Measurements from ENCODE around the gene C1orf232. TPM values are rescaled to one million over a fixed set of nuclear protein-coding genes. Genes with fewer than 3 reads are reported as not detected.
A peak's percentile ranks its signal among the peaks of the same experiment; 100 is the strongest.

The C1orf232 gene
- total RNA-seq, 1 donor from 2014 or later, result not detected

DNA sequence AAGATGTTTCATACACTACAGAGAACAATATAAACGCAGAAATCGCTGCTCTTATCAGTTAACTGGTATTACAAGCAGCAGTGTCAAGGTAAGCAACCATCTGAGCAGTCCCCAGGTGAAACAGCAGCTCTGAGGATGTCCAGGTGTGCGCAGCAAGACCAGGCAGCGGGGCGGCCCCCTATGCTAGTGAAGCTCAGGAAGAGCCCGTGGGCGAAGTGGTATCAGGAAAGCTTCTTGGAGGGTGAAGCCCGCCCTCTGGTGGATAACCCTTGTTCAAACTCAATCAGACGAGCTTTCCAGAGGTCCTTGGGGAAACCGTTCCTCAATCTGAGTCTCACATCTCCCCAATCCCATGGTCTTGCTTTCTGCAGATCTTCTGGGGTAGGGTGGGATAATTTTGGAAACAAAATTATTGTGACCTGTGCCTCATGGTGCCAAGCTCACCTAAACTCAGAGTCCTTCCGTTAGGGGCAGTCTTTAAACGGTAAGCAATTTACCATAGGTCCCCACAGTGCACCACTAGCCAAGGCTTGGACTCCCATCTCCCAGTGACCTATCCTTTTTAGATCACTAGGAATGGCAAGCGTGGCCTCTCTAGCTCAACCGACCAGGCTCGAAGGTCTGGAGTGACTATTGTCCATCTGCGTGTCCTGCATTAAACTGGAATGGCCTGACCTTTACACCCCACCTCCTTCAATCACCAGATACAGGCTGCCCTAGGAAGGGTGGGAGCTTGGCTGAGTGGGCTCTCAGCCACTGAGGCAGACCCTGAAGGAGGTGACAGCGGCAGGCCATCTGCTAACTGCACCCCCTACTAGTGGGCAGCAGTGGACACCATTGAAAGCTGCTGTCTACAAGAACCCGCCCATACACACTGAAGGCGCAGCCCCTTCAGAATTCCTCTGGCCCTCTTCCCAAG is 23.5 kb downstream of the C1orf232 start:
- no peaks in the 10 kb centered on the region for H3K4me1 ChIP-seq
- intact Hi-C loops (cut with DNase I), result loop anchor here (5.0 kb wide), 1 partner anchor 38 kb away; no protein-coding TSS in a partner anchor
- H3K27ac ChIP-seq, result no peak overlapping the region
- no peaks in the 10 kb centered on the region for H3K27me3 ChIP-seq (ENCODE audit: low read depth)
- DNase-seq (peak; percentile 80), ATAC-seq (peak; percentile 91 to 93)
- H3K9me3 ChIP-seq, result no peaks in the 10 kb centered on the region
- H3K4me3 ChIP-seq, result no peak overlapping the region
- TF ChIP-seq, protein P1, sequence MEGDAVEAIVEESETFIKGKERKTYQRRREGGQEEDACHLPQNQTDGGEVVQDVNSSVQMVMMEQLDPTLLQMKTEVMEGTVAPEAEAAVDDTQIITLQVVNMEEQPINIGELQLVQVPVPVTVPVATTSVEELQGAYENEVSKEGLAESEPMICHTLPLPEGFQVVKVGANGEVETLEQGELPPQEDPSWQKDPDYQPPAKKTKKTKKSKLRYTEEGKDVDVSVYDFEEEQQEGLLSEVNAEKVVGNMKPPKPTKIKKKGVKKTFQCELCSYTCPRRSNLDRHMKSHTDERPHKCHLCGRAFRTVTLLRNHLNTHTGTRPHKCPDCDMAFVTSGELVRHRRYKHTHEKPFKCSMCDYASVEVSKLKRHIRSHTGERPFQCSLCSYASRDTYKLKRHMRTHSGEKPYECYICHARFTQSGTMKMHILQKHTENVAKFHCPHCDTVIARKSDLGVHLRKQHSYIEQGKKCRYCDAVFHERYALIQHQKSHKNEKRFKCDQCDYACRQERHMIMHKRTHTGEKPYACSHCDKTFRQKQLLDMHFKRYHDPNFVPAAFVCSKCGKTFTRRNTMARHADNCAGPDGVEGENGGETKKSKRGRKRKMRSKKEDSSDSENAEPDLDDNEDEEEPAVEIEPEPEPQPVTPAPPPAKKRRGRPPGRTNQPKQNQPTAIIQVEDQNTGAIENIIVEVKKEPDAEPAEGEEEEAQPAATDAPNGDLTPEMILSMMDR (IDR thresholded peaks at IDR 0.05), result peak; percentile 83
- no peaks in the 10 kb centered on the region for H3K36me3 ChIP-seq

- Histone ChIP-seq H3K4me1 (no peaks in the 10 kb centered on the region), H3K27me3 (ENCODE audit: low read depth) (no peaks in the 10 kb centered on the region), H3K4me3 (peak overlapping the region; percentile 21), H3K36me3 (no peaks in the 10 kb centered on the region), H3K9me3 (no peaks in the 10 kb centered on the region), H3K27ac (no peak overlapping the region)
- DNase-seq (no peak), ATAC-seq (no peak)
- TF ChIP-seq, protein P1 (IDR thresholded peaks at IDR 0.05), result no peak
- intact Hi-C loops (cut with DNase I), result no loop called here
Measured at GRCh38 chr1:26142159-26142558, 26.6 kb downstream of the C1orf232 start.

DNA sequence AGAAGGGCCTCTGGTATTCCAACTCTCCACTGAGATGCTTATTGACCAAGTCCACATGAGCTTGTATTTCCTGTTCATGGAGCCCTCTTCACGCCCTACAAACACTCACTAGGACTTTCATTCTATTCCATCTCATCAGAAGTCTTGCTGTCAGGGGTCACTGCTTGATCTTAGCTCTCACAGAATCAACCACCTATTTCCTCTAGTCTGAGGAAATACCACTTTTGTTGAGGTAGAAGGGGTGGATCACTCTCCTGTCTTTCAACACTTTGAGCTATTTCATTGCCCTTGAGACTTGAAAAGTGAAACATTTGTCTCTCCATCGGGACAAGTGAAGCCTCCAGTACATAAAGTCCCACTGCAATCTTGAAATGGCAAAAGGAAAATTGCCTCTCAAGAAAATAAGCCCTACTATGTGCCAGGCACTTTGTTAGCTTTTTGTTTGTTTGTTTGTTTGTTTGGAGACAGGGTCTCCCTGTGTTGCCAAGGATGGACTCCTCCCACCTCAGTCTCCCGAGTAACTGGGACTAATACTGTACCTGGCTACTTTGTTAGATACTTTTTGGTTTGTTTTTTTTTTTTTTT is 29.7 kb downstream of the C1orf232 start:
- TF ChIP-seq, protein P1 (IDR thresholded peaks at IDR 0.05), result no peak
- intact Hi-C loops (cut with DNase I), result no loop called here
- Histone ChIP-seq H3K4me3 (no peak overlapping the region), H3K27me3 (ENCODE audit: low read depth) (no peaks in the 10 kb centered on the region), H3K9me3 (no peaks in the 10 kb centered on the region), H3K36me3 (no peaks in the 10 kb centered on the region), H3K27ac (no peak overlapping the region), H3K4me1 (no peaks in the 10 kb centered on the region)
- DNase-seq, result no peak
- peak; percentile 17 to 54 for ATAC-seq

DNA sequence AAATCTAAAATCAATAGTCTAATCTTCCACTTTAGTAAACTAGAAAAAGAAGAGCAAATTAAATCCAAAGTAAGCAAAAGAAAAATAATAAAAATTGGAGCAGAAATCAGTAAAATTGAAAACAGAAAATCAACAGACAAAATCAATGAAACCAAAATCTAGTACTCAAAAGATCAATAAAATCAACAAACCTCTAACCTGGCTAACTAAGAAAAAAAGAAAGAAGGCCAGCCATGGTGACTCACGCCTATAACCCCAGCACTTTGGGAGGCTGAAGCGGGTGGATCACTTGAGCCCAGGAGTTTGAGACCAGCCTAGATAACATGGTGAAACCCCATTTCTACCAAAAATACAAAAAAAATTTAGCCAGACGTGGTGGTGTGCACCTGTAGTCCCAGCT is 34.3 kb downstream of the C1orf232 start:
- TF ChIP-seq, protein P1 (IDR thresholded peaks at IDR 0.05), result no peak
- H3K4me1 ChIP-seq, result no peaks in the 10 kb centered on the region
- H3K4me3 ChIP-seq, result no peak overlapping the region
- intact Hi-C loops (cut with DNase I), result no loop called here
- H3K9me3 ChIP-seq, result no peaks in the 10 kb centered on the region
- H3K36me3 ChIP-seq, result no peaks in the 10 kb centered on the region
- H3K27ac ChIP-seq, result no peak overlapping the region
- no peaks in the 10 kb centered on the region for H3K27me3 ChIP-seq (ENCODE audit: low read depth)
- no peak for DNase-seq
- ATAC-seq, result no peak

GRCh38 chr1:26132834-26133167 is 36.0 kb downstream of the C1orf232 start:
- Histone ChIP-seq H3K36me3 (no peaks in the 10 kb centered on the region), H3K27ac (no peak overlapping the region), H3K9me3 (no peaks in the 10 kb centered on the region), H3K27me3 (ENCODE audit: low read depth) (no peaks in the 10 kb centered on the region), H3K4me3 (no peak overlapping the region), H3K4me1 (peaks cover 7% of the 10 kb centered on the region)
- no peak for ATAC-seq
- TF ChIP-seq, protein P1 (IDR thresholded peaks at IDR 0.05), result no peak
- intact Hi-C loops (cut with DNase I), result no loop called here
- DNase-seq, result no peak

All from lower lobe of right lung (tissue), 2 donors.